ENCODE data around the gene CREB5. TPM values are rescaled to one million over a fixed set of nuclear protein-coding genes. Genes with fewer than 3 reads are reported as not detected.

Gene CREB5
- polyA plus RNA-seq, 1 donor = 12.9 TPM

DNA sequence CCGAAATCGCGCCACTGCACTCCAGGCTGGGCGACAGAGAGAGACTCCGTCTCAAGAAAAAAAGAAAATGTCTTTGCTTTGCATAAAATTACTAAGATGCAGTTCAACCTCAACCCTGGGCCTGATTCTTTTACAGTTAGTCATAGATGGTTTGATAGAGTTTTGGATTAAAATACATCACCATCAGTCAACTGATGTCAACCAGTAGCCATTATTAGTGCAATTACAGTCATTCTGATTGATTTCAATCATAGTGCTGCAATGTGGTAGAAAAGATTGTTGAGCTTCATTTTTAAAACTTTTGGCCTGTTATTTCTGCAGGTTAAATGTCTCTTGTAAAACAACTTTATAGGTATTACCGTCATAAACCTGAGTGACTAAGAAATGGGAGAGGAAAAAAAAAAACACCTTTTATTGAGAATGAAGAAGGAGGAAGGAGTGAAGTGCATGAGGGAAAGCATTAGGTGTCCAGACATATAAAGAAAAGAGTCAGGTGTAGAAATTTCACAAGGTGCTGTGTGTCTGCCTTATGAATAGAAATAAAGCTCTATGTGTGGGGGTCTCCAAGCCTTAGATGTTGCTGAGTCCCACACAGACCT, 395.2 kb downstream of the CREB5 start:
- Histone ChIP-seq H3K9me3 (ENCODE audit: control insufficient read depth, low read depth, low read length) (no peaks in the 10 kb centered on the region), H3K36me3 (ENCODE audit: control insufficient read depth, insufficient read depth, low read length) (no peaks in the 10 kb centered on the region), H3K27me3 (ENCODE audit: control insufficient read depth, insufficient read depth, low read length) (no peaks in the 10 kb centered on the region), H3K27ac (ENCODE audit: low read length) (no peak overlapping the region), H3K4me1 (ENCODE audit: control insufficient read depth, insufficient read depth, low read length) (no peaks in the 10 kb centered on the region), H3K4me3 (ENCODE audit: low read length) (no peak overlapping the region)
- 77% methylated on average over 1 of the region's 6 CpGs for WGBS (ENCODE audit: insufficient coverage, low lambda C conversion rate)
- no peak for DNase-seq

DNA sequence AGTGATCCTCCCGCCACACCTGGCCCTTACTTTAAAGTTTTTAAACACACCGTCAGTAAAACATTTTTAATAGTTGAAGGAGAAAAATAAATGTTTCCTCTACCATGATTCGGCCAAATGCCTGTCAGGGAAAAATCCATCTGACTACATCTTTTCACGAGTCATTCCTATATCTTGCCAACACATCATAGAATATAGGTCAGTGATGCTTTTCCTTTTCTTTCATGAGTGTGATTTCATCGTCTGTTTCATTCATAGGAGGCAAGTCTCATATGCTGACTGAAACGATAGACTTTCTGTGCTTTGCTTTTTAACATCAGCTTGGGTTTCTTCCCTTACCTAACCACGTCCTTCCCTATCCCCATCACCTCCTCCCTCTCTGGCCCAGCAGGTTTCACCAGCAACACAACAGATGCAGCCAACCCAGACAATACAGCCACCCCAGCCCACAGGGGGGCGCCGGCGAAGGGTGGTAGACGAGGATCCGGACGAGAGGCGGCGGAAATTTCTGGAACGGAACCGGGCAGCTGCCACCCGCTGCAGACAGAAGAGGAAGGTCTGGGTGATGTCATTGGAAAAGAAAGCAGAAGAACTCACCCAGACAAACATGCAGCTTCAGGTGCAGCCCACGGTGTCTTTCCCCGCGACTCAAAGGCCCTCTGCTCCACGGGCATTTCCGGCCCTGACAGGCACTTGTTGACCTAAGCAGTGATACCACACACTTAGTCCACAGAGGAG, 396.6 kb downstream of the CREB5 start:
- no peaks in the 10 kb centered on the region for H3K36me3 ChIP-seq (ENCODE audit: control insufficient read depth, insufficient read depth, low read length)
- no peak for DNase-seq
- no peaks in the 10 kb centered on the region for H3K27me3 ChIP-seq (ENCODE audit: control insufficient read depth, insufficient read depth, low read length)
- H3K9me3 ChIP-seq (ENCODE audit: control insufficient read depth, low read depth, low read length) = no peaks in the 10 kb centered on the region
- no peaks in the 10 kb centered on the region for H3K4me1 ChIP-seq (ENCODE audit: control insufficient read depth, insufficient read depth, low read length)
- WGBS (ENCODE audit: insufficient coverage, low lambda C conversion rate) = 94% methylated on average over 5 of the region's 23 CpGs
- no peak overlapping the region for H3K4me3 ChIP-seq (ENCODE audit: low read length)
- H3K27ac ChIP-seq (ENCODE audit: low read length) = no peak overlapping the region

DNA sequence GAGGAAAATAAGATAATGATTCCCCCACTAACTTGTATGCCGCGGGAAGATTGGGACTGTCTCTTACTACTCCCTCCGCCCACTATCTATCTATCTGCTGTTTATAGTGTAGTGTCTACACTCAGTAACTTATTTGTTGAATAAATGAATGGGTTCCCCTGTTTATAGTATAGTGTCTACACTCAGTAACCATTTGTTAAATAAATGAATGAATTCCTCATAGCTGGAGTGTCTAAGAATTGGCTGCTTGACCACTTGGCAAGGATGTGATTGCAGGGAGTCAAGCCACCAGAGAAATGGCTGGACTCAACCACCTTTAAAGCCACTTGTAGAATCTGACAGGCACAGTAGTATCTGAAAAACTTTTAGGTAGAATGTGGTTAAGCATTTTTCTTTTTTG, 398.7 kb downstream of the CREB5 start:
- Histone ChIP-seq H3K36me3 (ENCODE audit: control insufficient read depth, insufficient read depth, low read length) (no peaks in the 10 kb centered on the region), H3K27me3 (ENCODE audit: control insufficient read depth, insufficient read depth, low read length) (no peaks in the 10 kb centered on the region), H3K9me3 (ENCODE audit: control insufficient read depth, low read depth, low read length) (no peaks in the 10 kb centered on the region), H3K4me3 (ENCODE audit: low read length) (no peak overlapping the region), H3K27ac (ENCODE audit: low read length) (no peak overlapping the region), H3K4me1 (ENCODE audit: control insufficient read depth, insufficient read depth, low read length) (no peaks in the 10 kb centered on the region)
- DNase-seq = no peak
- WGBS (ENCODE audit: insufficient coverage, low lambda C conversion rate) = no CpG with 5 or more reads among the region's 3 CpGs

DNA sequence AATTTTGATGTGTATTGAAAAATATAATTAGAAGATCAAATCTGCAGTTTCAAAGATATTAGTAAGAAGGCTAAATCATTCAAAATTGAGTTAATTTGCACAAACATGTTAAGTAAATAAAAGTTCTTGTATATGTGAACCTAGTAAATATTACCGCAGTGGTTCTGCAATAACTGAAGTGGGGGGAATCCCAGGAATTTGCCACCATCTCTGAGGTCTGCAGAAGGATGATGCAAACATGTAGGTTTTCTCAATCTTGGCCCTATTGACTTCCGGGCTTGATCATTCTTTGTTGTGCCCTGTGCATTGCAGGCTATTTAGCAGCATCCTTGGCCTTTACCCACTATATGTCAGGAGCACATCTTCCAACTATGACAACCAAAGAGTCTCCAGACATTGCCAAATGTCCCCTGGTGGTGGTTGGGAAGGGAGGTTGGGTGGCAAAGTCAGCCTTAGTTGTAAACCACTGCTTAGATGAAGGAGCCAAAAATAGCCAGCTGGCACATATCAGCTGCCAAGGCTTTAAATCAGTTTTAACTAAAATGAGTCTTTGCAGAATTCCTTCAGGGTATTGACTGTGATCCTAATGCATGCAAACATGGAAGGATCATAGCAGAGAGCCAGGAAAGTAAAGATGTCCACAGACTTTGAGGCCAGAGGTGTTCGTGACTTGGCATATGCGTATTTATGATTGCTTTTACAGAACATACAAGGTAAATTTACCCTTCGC, 399.5 kb downstream of the CREB5 start:
- Histone ChIP-seq H3K27me3 (ENCODE audit: control insufficient read depth, insufficient read depth, low read length) (no peaks in the 10 kb centered on the region), H3K4me3 (ENCODE audit: low read length) (no peak overlapping the region), H3K27ac (ENCODE audit: low read length) (no peak overlapping the region), H3K4me1 (ENCODE audit: control insufficient read depth, insufficient read depth, low read length) (no peaks in the 10 kb centered on the region), H3K36me3 (ENCODE audit: control insufficient read depth, insufficient read depth, low read length) (no peaks in the 10 kb centered on the region), H3K9me3 (ENCODE audit: control insufficient read depth, low read depth, low read length) (no peaks in the 10 kb centered on the region)
- WGBS (ENCODE audit: insufficient coverage, low lambda C conversion rate) = 93% methylated on average over 2 of the region's 5 CpGs
- no peak for DNase-seq

DNA sequence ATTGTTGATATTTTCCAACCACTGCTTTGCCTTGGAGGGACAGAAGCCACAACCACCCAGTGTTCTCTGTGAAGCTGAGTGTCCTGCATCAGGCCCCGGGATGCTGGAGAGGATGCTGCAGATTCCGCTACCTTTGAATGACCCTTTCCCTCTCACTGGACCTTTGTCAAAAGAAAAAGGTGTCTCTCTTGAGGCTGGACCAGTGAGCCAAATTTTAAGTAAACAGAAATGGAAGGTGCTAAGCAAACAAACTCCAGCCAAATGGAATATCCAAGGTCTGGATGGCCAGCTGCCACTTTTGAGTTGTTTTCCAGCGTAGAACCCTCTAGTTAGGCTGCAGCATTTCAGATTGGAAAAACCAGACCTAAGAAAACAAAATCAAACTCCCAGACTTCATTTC, 400.3 kb downstream of the CREB5 start:
- H3K4me1 ChIP-seq (ENCODE audit: control insufficient read depth, insufficient read depth, low read length) = no peaks in the 10 kb centered on the region
- no peak overlapping the region for H3K27ac ChIP-seq (ENCODE audit: low read length)
- H3K36me3 ChIP-seq (ENCODE audit: control insufficient read depth, insufficient read depth, low read length) = no peaks in the 10 kb centered on the region
- H3K4me3 ChIP-seq (ENCODE audit: low read length) = no peak overlapping the region
- DNase-seq = no peak
- H3K9me3 ChIP-seq (ENCODE audit: control insufficient read depth, low read depth, low read length) = no peaks in the 10 kb centered on the region
- WGBS (ENCODE audit: insufficient coverage, low lambda C conversion rate) = 100% methylated on average over 1 of the region's 3 CpGs
- no peaks in the 10 kb centered on the region for H3K27me3 ChIP-seq (ENCODE audit: control insufficient read depth, insufficient read depth, low read length)

DNA sequence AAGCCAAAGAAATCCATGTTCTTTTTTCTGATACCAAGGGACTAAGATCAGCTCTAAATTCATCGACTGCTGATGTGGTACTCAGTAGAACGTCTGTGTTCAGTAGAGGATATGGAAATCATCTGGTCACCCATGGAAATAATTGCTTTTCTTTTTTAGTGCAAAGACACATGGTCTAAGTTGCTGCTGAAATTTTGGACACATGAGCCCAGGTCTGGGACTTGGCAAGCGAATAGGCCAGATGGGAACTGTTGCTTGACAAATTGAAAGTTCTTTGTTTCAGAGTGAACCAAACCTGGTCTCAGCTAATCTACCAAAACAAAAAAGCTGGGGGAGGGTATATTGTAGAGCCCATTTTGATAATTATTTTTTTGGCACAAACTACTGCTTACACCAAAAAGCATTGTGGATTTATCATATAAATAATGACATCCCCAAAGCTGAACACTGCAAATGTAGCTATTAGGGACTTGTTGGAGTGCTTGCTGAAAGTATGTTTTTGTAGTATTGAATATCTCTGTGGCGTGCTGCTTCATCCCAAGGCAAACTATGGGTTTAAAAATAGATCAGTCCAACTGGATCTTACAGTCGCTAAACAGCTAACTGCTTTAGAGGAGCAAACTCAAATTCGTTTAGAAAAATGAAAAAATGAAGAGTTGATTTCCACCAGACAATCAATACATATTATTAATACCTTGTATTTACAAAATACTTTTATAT, 401.1 kb downstream of the CREB5 start:
- H3K36me3 ChIP-seq (ENCODE audit: control insufficient read depth, insufficient read depth, low read length) = no peaks in the 10 kb centered on the region
- DNase-seq = no peak
- no peaks in the 10 kb centered on the region for H3K9me3 ChIP-seq (ENCODE audit: control insufficient read depth, low read depth, low read length)
- no peak overlapping the region for H3K27ac ChIP-seq (ENCODE audit: low read length)
- 100% methylated on average over 1 of the region's 6 CpGs for WGBS (ENCODE audit: insufficient coverage, low lambda C conversion rate)
- no peaks in the 10 kb centered on the region for H3K4me1 ChIP-seq (ENCODE audit: control insufficient read depth, insufficient read depth, low read length)
- no peaks in the 10 kb centered on the region for H3K27me3 ChIP-seq (ENCODE audit: control insufficient read depth, insufficient read depth, low read length)
- no peak overlapping the region for H3K4me3 ChIP-seq (ENCODE audit: low read length)

DNA sequence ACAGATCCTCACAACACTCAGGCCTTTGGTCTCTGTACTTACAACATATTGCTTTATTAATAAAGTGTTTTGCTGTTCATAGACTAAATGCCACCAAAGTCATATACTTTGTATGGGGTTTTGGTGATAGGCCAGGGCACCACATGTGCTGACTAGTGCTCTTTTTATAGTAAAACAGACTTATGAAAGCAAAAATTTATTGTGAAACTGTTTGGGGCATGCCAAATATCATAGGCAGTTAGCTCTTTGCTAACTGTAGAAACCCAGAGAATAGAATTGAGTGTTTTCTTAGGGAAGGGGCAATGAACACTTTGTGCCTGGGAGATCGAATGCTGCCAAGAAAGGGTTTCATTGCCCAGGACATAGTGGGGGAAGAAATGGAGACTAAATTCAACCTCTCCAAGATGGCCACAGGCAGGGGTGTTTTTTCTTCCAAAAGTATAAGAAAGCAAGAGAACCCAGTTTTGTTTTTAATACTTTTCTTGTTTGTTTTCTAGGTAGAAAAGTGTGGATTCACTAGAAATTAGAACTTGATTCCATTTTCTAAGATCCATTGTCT, 403.1 kb downstream of the CREB5 start:
- Histone ChIP-seq H3K9me3 (ENCODE audit: control insufficient read depth, low read depth, low read length) (no peaks in the 10 kb centered on the region), H3K4me1 (ENCODE audit: control insufficient read depth, insufficient read depth, low read length) (no peaks in the 10 kb centered on the region), H3K27ac (ENCODE audit: low read length) (no peak overlapping the region), H3K4me3 (ENCODE audit: low read length) (no peak overlapping the region), H3K27me3 (ENCODE audit: control insufficient read depth, insufficient read depth, low read length) (no peaks in the 10 kb centered on the region), H3K36me3 (ENCODE audit: control insufficient read depth, insufficient read depth, low read length) (no peaks in the 10 kb centered on the region)
- 100% methylated on average over 1 of the region's 1 CpG for WGBS (ENCODE audit: insufficient coverage, low lambda C conversion rate)
- DNase-seq = no peak

DNA sequence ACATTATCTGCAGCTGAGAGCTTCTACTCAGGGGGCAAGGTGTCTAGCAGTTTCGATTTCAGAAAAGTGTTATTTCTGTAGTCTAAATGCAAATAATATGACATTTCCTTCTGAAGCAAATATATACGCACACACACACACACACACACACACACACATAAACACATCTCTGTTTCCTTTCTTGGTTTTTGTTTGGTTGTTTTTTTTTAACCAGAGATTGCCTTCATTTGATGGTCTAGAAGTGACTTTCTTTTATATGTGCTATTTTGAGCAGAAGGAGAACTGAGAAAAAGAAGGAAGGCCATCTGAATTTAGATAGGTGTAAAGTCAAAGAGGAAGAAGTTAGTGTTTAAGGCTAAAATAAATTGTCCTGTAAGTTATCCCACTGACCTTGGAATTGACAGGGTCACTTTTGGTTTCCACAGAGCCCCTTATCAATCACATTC, 403.6 kb downstream of the CREB5 start:
- Histone ChIP-seq H3K9me3 (ENCODE audit: control insufficient read depth, low read depth, low read length) (no peaks in the 10 kb centered on the region), H3K36me3 (ENCODE audit: control insufficient read depth, insufficient read depth, low read length) (no peaks in the 10 kb centered on the region), H3K4me3 (ENCODE audit: low read length) (no peak overlapping the region), H3K4me1 (ENCODE audit: control insufficient read depth, insufficient read depth, low read length) (no peaks in the 10 kb centered on the region), H3K27me3 (ENCODE audit: control insufficient read depth, insufficient read depth, low read length) (no peaks in the 10 kb centered on the region), H3K27ac (ENCODE audit: low read length) (no peak overlapping the region)
- no peak for DNase-seq
- WGBS (ENCODE audit: insufficient coverage, low lambda C conversion rate) = 71% methylated on average over 1 of the region's 2 CpGs

DNA sequence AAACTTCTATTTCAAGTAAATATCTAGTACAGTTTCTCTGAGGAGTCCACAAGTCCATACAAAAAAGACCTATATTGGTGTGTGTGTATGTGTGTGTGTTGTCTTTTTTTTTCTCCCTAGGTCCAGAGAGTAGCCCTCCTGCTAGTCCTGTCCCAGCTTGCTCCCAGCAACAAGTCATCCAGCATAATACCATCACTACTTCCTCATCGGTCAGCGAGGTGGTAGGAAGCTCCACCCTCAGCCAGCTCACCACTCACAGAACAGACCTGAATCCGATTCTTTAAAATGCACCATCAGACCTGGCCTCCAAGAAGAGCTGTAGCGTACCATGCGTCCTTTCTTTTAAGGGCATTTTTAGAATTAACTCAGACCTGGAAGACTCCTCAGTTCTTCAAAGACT, 406.7 kb downstream of the CREB5 start:
- H3K4me3 ChIP-seq (ENCODE audit: low read length) = no peak overlapping the region
- H3K27ac ChIP-seq (ENCODE audit: low read length) = no peak overlapping the region
- H3K9me3 ChIP-seq (ENCODE audit: control insufficient read depth, low read depth, low read length) = no peaks in the 10 kb centered on the region
- no peaks in the 10 kb centered on the region for H3K27me3 ChIP-seq (ENCODE audit: control insufficient read depth, insufficient read depth, low read length)
- H3K36me3 ChIP-seq (ENCODE audit: control insufficient read depth, insufficient read depth, low read length) = no peaks in the 10 kb centered on the region
- no peaks in the 10 kb centered on the region for H3K4me1 ChIP-seq (ENCODE audit: control insufficient read depth, insufficient read depth, low read length)
- DNase-seq = no peak
- 100% methylated on average over 1 of the region's 5 CpGs for WGBS (ENCODE audit: insufficient coverage, low lambda C conversion rate)

DNA sequence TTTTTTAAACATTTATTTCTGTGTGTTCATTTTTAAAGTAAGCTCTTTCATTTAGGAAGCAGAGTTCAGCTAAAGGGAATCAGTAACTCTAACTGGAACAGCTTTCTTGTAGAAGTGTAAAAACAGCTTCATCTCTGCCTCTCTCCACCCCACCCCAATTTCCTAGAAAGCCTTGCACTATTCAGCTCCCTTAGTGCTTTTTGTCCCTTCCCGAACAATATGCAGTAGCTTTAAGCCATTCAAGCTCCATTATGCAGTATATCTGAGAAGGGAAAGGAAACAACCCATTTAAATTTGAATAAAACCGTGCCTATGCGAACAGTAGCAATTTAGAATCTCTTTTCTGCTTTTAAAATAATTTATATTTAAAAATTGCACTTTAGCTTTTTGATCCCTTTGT, 411.3 kb downstream of the CREB5 start:
- peaks cover 4% of the 10 kb centered on the region for H3K27me3 ChIP-seq (ENCODE audit: control insufficient read depth, insufficient read depth, low read length)
- H3K4me1 ChIP-seq (ENCODE audit: control insufficient read depth, insufficient read depth, low read length) = no peaks in the 10 kb centered on the region
- no peak for DNase-seq
- no peaks in the 10 kb centered on the region for H3K9me3 ChIP-seq (ENCODE audit: control insufficient read depth, low read depth, low read length)
- no peak overlapping the region for H3K4me3 ChIP-seq (ENCODE audit: low read length)
- no peak overlapping the region for H3K27ac ChIP-seq (ENCODE audit: low read length)
- no peaks in the 10 kb centered on the region for H3K36me3 ChIP-seq (ENCODE audit: control insufficient read depth, insufficient read depth, low read length)
- 83% methylated on average over 2 of the region's 3 CpGs for WGBS (ENCODE audit: insufficient coverage, low lambda C conversion rate)

All from large intestine (tissue), 3 donors.